AG09309 (cell line): ENCODE data around the gene HMG20A.

Experiments used
- DNase-seq: peaks from one replicate; pipeline ENCODE4 v3.0.0-alpha.2; 2010; ENCODE audit warnings: low read depth
- H3K4me3 ChIP-seq: 2 replicates; pipeline ENCODE4 v1.5.1; 2011; ENCODE audit warnings: mild to moderate bottlenecking, low read depth, low read length, moderate library complexity; ENCODE audit not compliant: control insufficient read depth
- TF ChIP-seq, protein P1 (sequence below): IDR thresholded peaks from 2 replicates; pipeline ENCODE4 v1.5.1; 2011; ENCODE audit warnings: mild to moderate bottlenecking, low read depth, low read length, inconsistent platforms; ENCODE audit not compliant: insufficient read depth, control insufficient read depth; ENCODE audit errors: missing control alignments

HMG20A gene

DNA sequence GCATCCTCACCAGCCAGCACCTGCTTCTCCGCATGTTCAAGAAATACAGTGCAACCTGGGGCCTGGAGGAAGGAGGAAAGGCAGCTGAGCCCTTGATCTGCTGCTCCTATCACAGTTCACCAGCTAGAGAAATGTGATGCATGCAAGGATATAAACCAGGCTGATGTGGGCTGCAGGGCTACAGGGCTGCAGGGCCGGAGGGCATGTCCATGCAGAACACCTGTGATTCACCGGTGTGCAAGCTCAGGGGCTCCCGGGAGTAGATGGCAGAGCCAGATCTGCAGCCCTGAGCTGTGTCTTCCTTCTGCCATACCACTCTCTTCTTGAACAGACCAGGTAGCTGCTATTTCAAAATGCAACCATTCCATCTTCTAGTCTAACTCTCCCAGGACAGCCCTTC lies 84.9 kb downstream of the HMG20A start:
- no peak for DNase-seq
- no peak overlapping the region for H3K4me3 ChIP-seq
- TF ChIP-seq, protein P1, sequence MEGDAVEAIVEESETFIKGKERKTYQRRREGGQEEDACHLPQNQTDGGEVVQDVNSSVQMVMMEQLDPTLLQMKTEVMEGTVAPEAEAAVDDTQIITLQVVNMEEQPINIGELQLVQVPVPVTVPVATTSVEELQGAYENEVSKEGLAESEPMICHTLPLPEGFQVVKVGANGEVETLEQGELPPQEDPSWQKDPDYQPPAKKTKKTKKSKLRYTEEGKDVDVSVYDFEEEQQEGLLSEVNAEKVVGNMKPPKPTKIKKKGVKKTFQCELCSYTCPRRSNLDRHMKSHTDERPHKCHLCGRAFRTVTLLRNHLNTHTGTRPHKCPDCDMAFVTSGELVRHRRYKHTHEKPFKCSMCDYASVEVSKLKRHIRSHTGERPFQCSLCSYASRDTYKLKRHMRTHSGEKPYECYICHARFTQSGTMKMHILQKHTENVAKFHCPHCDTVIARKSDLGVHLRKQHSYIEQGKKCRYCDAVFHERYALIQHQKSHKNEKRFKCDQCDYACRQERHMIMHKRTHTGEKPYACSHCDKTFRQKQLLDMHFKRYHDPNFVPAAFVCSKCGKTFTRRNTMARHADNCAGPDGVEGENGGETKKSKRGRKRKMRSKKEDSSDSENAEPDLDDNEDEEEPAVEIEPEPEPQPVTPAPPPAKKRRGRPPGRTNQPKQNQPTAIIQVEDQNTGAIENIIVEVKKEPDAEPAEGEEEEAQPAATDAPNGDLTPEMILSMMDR: no peak

DNA sequence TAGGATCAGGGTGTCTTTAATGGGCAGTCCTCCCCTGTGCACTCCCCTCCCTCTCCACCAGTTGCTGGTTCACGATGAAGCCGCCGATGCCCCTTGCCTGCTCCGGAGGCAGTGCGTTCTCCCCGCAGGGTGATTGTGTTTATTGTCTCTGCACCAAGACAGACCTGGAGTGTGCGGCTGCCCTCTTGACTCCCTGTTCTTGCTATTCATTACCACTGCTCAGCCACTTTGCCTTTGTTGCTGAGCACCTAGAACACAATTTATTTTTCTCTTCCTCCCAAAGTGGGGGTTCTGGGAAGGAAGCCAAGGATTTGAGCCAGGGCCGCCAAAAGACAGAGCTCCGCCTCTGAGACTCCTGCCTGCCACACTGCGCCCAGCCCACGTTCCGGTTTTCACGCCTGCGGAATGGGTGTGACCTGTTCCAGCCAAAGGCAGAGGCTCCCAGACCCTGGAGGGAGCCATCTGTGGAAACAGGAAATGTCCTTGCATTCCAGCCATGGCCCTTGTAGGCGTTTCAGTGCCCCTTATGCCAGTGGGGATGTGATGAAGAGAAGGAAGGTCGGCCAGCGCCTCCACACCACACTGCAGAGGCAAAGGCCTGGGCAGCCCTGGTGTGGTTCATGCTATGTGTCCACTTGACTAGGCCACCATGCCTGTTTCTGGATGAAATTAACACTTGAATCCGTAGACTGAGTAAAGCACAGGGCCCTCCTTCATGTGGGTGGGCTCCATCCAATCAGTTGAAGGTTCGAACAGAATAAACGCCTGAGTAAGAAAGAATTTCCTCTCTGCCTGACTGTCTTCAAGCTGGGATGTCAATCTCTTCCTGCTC lies 85.8 kb downstream of the HMG20A start:
- no peak overlapping the region for H3K4me3 ChIP-seq
- DNase-seq: no peak
- TF ChIP-seq, protein P1: no peak

DNA sequence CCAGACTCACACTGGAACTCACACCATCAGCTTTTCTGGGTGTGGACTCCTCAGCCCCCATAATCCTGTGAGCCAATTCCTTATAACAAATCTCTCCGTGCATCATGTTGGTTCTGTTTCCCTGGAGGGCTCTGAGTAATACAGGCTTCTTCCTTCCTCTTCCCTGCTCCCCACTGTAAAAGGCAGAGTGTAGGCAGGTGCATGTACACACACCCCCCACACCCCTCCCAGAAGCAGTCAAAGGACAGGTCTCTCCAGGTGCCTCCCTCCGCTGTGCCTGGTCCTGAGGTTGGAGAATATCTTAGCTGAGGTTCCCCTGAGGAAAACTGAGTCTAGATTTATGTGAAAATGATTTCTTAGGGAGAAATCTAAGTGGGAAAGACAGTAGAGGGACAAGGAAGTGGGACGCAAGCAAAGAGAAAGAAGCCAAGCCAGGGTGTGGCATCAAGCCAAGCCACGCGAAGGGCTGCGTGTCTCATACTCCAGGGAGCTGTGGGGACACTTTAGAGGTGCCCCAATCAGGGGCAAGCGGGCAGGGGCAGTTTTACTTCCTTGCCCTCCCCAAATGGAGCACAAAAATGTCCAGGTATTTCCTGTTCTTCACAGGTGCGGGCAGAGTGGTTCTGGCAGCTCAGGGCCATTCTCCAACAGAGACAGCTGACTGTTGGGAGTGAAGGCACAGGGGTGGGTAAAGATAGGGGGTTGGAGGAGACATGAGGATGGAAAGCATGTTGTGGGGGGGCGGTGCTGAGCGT lies 86.6 kb downstream of the HMG20A start:
- H3K4me3 ChIP-seq: no peak overlapping the region

DNA sequence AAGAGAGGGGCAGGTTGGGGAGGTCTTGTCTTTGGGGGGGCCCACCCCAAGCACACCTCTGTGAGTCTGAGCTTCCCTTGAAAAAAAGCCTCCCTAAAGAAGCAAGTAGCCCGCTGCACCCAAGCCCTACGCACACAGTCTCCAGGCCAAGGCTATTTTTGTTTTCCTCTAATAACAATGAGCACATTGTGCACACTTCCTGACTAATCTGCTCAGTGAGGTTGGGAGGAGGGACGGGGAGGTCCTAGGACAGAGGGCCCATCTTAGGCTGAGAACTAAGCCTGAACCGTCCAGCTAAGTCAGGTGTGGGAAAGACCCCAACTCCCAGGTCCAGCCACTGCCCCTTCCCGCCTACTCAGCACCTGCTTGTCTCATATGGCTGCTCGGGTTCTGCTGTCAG lies 87.2 kb downstream of the HMG20A start:
- DNase-seq: no peak
- H3K4me3 ChIP-seq: no peak overlapping the region
- TF ChIP-seq, protein P1: no peak

More for the DNA sequence above, 86.6 kb downstream of the HMG20A start:
- TF ChIP-seq, protein P1: no peak
- DNase-seq: no peak

DNA sequence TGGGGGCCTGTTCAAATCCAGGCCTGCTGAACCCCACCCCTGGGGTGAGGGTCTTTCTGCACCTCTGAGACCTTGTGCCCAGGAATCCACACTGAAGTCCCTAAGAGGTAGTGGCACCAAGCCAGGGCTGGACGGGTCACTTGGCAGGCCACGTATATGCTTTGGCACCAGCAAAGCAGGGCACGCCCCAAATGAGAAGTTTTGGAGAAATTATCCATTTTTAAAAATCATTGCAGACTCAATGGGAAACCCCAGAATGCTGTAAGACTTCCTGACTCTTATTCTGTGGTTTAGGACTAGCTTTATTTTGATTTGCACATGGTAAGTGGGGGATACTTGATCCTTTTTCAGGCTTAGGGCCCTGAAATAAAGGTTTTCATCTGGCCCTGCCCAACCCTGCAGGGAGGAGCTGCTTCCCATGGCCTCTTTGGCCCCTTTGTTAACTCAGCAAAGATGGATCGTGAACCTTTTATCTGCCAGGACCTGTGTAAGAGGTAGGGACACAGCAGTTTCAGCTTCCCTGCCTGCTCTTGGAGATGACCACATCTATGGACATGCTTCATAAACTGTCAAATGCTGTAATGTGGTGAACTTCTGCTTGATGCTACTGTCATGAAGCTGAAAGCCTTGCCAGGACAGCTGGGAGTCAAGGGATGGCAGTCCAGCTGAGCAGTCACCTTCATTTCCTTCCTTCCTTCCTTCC lies 88.0 kb downstream of the HMG20A start:
- TF ChIP-seq, protein P1: no peak
- H3K4me3 ChIP-seq: no peak overlapping the region
- no peak for DNase-seq
